AG09319 (cell line): ENCODE data around the gene CDH16.
"Not testable (repeated sequence)": the region's sequence is repeated elsewhere in the genome, so short reads cannot be mapped to it uniquely, and the experiment has no call there.

Source experiments
- DNase-seq: peaks from one replicate; pipeline ENCODE4 v3.0.0-alpha.2; 2010; ENCODE audit warnings: low read depth; ENCODE audit errors: extremely low read depth
- TF ChIP-seq, protein P1 (sequence below): IDR thresholded peaks from 2 replicates; pipeline ENCODE4 v1.5.1; 2011; ENCODE audit warnings: low read depth, mild to moderate bottlenecking, inconsistent platforms, low read length, moderate library complexity

The CDH16 gene

DNA sequence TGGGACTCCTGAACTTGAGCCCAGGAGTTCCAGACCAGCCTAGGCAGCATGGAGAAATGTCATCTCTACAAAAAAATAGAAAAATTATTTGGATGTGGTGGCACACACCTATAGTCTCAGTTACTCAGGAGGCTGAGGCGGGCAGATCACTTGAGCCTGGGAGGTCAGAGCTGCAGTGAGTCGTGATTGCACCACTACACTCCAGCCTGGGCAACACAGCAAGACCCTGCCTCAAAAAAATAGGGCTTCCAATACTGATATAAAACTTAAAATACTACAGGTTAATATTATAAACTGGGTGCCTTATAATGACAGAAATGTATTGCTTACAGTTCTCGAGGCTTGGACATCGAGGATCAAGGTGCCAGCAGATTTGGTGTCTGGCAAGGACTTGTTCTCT is 27.3 kb upstream of the CDH16 start:
- no peak for DNase-seq
- TF ChIP-seq, protein P1, sequence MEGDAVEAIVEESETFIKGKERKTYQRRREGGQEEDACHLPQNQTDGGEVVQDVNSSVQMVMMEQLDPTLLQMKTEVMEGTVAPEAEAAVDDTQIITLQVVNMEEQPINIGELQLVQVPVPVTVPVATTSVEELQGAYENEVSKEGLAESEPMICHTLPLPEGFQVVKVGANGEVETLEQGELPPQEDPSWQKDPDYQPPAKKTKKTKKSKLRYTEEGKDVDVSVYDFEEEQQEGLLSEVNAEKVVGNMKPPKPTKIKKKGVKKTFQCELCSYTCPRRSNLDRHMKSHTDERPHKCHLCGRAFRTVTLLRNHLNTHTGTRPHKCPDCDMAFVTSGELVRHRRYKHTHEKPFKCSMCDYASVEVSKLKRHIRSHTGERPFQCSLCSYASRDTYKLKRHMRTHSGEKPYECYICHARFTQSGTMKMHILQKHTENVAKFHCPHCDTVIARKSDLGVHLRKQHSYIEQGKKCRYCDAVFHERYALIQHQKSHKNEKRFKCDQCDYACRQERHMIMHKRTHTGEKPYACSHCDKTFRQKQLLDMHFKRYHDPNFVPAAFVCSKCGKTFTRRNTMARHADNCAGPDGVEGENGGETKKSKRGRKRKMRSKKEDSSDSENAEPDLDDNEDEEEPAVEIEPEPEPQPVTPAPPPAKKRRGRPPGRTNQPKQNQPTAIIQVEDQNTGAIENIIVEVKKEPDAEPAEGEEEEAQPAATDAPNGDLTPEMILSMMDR = no peak

DNA sequence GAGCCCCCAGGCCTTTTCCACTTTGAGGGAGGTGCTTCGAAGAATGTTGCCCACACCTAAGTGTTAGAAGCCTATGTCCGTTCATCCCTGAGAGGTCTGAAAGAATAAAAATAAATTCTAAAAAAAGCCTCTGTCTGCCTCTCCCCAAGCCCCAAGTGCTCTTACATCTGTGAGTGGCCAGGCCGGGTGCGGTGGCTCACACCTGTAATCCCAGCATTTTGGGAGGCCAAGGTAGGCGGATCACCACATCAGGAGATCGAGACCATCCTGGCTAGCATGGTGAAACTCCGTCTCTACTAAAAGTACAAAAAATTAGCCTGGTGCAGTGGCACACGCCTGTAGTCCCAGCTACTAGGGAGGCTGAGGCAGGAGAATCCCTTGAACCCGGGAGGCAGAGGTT is 26.3 kb upstream of the CDH16 start:
- not testable (repeated sequence) for DNase-seq

DNA sequence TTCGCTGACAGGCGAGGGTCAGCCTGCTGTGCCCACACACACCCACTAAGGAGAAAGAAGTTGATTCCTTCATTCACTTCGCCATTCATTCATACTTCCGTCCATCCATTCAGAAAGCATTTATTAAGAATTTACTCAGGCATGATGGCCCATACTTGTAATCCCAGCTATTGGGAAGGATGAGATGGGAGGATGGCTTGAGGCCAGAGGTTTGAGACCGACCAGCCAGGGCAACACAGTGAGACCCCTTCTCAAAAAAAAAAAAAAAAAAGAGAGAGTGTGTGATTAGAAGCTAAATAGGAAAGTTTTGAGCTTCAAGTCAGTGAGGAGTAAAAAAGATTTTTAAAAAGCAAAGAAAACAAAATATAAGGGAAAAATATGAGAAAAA is 25.4 kb upstream of the CDH16 start:
- TF ChIP-seq, protein P1 = no peak

DNA sequence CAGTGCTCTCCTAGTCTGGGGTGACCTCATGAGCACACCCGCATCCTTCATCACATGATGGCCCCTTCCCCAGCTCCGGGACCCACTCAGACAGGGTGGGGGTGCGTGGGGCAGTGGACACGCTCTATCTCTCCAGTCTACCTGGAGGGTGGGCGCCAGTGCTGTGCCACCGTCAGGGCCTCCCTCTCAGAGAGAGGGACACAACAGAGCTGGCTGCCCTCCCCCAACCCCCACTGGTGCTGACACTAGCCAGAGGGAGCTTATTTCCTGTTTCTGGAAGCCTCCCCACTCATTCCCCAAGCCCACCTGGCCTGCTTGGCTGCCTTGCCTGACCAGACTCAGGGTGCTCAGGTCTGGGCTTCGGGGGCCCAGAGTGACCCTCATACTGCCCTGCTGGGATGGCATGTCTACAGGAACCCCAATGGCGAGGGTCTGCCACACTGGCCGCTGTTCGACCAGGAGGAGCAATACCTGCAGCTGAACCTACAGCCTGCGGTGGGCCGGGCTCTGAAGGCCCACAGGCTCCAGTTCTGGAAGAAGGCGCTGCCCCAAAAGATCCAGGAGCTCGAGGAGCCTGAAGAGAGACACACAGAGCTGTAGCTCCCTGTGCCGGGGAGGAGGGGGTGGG is 24.9 kb upstream of the CDH16 start:
- no peak for DNase-seq
- TF ChIP-seq, protein P1 = no peak

More for the DNA sequence above, 25.4 kb upstream of the CDH16 start:
- DNase-seq = no peak

DNA sequence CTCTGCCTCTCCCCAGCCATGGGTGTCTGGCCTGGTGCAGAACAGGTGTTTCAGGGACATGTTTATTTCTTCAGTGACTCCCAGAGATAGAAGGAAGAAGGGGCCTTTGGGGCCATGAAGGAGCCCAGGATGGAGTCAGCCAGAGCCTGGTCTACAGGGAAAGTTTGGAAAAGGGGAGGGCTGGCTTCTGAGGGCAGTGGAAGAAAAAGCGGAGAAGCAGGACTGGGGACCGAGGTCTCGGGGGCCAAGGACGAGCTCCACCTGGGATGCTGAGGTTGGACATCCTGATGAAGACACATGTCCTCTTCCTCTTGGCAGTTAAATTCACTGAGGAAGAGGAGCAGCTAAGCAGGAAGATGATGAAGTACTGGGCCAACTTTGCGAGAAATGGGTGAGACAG is 24.3 kb upstream of the CDH16 start:
- no peak for DNase-seq
- TF ChIP-seq, protein P1 = no peak

DNA sequence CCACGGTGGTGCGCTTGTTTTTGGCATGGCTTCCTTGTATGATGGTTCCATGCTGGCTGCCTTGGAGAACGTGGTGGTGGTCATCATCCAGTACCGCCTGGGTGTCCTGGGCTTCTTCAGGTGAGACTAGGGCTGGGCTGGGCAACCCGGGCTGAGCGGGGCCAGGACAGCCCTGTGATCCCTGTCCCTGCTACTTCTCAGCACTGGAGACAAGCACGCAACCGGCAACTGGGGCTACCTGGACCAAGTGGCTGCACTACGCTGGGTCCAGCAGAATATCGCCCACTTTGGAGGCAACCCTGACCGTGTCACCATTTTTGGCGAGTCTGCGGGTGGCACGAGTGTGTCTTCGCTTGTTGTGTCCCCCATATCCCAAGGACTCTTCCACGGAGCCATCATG is 21.6 kb upstream of the CDH16 start:
- TF ChIP-seq, protein P1 = no peak
- no peak for DNase-seq

DNA sequence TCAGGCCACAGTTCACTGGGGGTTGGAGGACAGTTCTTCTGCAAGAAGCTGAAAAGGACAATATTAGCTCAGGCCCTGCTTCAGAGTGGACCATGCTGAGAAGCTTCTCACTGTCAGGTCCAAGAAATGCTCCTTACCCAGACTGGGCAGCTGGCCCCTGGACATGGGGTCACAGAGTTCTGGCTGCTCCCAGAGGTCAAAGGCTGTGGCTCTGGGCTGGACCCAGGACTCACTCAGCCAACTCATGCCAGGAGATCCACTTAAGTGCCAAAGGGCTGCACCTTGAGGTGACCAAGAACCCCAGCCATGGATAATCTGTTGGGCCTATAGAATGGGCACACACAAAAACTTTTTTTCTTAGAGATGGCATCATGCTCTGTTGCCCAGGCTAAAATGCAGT is 20.7 kb upstream of the CDH16 start:
- TF ChIP-seq, protein P1 = no peak
- DNase-seq = no peak

DNA sequence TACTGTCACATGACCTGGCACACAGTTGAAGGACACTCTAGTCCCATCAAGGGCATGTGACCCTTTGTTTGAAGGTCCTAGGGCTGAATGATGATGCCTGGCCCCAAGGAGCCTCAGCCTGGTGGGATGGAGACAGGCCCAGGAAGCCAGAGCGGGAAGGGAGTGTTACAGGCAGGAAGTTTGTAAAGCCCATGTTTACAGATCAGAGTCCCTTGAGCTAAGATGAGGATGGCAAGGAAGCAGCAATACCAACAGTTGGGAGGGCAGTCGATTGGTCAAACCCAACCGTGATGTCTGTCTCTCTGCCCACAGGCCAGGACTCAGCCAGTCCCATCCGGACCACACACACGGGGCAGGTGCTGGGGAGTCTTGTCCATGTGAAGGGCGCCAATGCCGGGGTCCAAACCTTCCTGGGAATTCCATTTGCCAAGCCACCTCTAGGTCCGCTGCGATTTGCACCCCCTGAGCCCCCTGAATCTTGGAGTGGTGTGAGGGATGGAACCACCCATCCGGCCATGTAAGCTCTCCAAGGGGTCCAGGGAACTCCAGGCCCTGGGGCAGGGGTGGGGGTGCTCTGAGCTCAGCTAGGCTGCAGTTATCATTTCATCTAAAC is 19.1 kb upstream of the CDH16 start:
- TF ChIP-seq, protein P1 = no peak
- DNase-seq = no peak
